VCaP (cell line): ENCODE data around the gene ODC1.
A peak's percentile ranks its signal among the peaks of the same experiment; 100 is the strongest.

Experiments used
- H3K27ac ChIP-seq: fragments of 450-650 bp; 2 replicates; pipeline ENCODE4 v1.5.1; 2017
- TF ChIP-seq, protein P1 (sequence below): fragments of 450-650 bp; conservative IDR thresholded peaks from 2 replicates; pipeline ENCODE4 v1.5.1; 2017; ENCODE audit warnings: mild to moderate bottlenecking, moderate library complexity

ODC1 gene

DNA sequence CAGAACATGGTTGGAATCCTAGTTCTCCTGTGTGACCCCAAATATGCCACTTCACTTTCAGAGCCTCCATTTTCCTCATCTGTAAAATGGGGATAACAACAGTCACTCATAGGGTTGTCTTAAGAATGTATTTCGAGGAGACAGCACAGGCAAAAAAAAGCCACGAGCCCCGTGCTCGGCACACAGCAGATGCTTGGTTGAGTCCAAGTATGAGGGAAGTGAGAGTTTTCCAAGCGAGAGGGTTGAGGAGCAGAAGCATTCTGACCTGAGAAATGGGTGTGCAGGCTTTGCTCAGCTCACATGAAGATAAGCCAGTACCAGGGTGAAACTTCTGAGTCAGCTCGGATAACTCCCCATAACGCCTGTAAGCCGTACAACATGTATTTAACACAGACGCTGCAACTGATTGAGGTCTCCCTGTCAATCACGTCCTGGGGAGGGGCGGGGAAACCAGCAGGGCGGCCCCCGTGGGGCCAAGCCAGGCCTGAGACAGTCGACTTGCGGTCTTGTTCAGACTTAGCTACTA is 23.0 kb upstream of the ODC1 start:
- TF ChIP-seq, protein P1, sequence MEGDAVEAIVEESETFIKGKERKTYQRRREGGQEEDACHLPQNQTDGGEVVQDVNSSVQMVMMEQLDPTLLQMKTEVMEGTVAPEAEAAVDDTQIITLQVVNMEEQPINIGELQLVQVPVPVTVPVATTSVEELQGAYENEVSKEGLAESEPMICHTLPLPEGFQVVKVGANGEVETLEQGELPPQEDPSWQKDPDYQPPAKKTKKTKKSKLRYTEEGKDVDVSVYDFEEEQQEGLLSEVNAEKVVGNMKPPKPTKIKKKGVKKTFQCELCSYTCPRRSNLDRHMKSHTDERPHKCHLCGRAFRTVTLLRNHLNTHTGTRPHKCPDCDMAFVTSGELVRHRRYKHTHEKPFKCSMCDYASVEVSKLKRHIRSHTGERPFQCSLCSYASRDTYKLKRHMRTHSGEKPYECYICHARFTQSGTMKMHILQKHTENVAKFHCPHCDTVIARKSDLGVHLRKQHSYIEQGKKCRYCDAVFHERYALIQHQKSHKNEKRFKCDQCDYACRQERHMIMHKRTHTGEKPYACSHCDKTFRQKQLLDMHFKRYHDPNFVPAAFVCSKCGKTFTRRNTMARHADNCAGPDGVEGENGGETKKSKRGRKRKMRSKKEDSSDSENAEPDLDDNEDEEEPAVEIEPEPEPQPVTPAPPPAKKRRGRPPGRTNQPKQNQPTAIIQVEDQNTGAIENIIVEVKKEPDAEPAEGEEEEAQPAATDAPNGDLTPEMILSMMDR = no peak

DNA sequence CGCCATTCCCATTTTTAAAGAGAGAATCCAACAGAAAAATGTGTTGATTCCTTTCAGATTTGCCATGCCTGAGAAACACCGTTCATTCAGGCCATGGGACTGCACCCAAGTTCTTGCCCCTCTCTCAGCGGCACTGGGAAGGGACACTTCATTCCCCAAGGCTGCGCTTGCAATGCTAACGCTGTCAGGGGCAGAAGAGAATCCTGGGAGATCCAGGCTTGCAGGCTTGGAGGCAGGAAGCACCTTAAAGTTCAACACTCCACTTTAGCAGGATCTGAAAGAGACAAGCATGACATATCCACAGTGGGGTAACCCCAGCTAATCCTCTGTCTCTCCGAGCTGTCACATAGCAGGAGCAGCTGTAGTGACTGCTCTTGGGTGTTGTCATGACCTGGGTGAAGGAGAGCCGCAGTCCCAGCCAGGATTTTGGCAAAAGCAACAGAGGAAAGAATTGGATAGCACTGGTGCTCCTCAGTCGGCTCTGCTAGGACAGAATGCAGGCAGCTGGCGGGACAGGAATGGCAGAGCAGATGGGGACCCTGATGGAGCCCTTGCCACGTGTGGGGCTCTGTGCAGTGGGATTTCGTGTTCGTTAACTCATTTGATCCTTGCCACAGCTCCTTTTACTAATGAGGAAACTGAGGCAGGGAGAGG is 22.0 kb upstream of the ODC1 start:
- no peak overlapping the region for H3K27ac ChIP-seq
- TF ChIP-seq, protein P1 = no peak

More for the DNA sequence above, 23.0 kb upstream of the ODC1 start:
- H3K27ac ChIP-seq = no peak overlapping the region

DNA sequence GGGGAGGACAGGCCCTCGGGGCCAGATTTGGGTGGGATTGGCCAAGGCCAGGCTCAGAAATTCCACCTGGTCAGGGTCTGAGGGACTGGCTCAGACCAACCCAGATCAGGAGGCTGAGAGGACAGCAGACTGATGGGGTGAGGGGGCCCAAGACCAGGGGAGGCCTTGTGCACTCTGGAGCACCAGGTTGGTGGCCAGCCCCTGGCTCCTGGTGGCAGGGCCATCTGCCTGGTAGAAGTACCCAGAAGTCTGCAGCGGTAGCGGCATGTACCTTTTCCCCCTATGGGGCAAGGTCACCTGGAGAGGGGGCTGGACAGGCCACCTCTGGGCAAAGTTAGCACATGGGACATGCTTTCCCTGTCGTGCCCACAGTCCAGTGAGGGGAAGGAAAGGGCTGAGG is 21.2 kb upstream of the ODC1 start:
- TF ChIP-seq, protein P1 = no peak
- no peak overlapping the region for H3K27ac ChIP-seq

DNA sequence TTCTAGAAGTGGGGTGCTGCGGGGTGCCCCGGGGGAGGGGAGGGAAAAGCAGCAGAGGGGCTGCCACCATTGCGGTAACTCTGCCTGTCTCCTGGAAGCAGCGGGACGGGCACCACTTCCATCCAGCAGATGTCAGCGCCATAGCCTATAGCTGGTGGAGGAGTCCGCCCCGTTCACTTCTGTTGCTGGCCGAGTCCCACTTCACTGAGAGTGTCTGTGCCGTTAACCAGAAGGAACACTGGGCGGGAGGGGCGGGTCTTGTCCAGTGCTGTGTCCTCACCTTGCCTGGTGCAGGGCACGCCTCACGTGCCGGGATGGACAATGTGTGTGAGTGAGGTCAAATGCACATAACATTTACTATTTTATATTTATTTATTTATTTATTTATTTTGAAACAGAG is 19.3 kb upstream of the ODC1 start:
- TF ChIP-seq, protein P1 = no peak
- no peak overlapping the region for H3K27ac ChIP-seq

DNA sequence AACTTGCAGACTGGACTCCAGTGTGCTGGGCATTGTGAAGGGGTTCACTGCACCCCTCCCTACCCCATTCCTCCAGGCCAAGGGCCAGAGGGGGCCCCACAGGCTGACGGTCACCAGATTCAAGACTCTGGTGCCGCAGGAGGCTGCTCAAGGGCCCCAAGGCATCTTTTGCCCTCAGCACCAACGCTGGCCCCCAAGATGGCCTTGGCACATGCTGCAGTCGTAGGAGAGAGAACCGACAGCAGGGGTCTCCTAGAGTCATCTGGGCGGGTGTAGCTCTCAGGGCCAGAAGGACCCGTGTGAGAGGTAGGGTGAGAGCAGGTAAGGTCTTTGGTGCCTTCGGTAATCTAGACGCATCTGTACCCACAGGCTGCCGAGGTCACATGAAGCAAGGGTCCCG is 18.7 kb upstream of the ODC1 start:
- TF ChIP-seq, protein P1 = no peak
- peak overlapping the region; percentile 56 for H3K27ac ChIP-seq

DNA sequence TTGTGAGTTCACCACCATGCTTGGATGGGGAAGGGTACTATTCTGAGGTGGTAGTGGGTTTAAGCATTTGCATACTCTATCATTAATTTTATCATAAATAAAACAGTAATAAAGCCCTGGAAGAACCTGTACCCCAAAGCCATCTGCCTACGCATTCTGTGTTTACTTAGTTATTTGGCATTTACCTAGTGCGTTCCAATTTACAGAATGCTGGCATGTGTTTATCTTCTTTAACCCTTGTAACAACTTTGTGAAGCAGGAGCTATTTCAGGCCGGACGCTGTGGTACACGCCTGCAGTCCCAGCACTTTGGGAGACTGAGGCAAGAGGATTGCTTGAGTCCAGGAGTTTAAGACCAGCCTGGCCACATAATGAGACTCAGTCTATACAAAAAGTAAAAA is 17.8 kb upstream of the ODC1 start:
- peak overlapping the region; percentile 56 for H3K27ac ChIP-seq
- TF ChIP-seq, protein P1 = no peak

DNA sequence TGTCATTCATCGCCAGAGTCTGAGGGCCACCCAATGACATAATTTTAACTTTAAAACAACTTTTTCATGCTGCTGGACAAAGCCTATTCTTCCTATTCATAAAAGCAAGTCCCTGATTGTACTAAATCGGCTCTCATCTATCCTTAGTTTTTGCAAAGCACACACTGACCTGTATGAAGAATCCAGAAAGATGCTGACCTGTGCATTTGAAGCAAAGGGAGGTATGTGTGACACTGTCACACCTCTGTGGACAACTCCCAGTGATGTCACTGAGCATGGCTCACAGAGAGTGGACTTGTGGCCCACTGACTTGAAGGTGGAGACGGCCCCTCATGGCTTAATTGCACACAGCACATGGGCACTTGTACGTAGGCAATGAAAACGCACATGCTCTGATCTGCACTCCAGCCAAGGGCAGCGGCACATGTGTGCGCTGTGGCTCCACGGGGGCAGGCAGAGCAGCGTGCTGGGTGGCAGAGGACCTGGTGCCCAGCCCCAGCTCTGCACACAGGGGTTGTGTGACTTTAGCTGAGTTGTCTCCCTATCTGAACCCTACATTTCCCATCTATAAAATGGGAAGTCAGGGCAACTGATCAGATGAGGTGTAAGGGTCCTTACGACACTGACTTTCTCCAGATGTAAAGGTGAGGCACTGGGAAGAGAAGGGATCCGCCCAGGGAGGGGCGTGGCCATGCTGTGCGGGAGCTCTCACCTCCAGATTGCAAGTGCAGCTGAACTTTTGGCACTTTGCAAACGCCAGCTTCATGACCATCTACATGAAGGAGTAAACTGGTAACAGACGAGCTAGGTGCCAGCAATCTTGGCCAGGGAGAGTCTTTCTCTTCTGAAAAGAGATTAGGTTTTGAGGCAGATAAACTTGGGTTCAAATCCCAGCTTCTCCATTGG is 14.3 kb upstream of the ODC1 start:
- no peak overlapping the region for H3K27ac ChIP-seq
- TF ChIP-seq, protein P1 = no peak
